GM12801 (cell line): Measurements from ENCODE around the gene CD209.

ENCODE experiments used
- TF ChIP-seq, protein P1 (sequence below): IDR thresholded peaks from one replicate; pipeline ENCODE4 v1.5.1; 2011; ENCODE audit warnings: control low read depth; ENCODE audit not compliant: insufficient read length; ENCODE audit errors: extremely low read depth

The CD209 gene

DNA sequence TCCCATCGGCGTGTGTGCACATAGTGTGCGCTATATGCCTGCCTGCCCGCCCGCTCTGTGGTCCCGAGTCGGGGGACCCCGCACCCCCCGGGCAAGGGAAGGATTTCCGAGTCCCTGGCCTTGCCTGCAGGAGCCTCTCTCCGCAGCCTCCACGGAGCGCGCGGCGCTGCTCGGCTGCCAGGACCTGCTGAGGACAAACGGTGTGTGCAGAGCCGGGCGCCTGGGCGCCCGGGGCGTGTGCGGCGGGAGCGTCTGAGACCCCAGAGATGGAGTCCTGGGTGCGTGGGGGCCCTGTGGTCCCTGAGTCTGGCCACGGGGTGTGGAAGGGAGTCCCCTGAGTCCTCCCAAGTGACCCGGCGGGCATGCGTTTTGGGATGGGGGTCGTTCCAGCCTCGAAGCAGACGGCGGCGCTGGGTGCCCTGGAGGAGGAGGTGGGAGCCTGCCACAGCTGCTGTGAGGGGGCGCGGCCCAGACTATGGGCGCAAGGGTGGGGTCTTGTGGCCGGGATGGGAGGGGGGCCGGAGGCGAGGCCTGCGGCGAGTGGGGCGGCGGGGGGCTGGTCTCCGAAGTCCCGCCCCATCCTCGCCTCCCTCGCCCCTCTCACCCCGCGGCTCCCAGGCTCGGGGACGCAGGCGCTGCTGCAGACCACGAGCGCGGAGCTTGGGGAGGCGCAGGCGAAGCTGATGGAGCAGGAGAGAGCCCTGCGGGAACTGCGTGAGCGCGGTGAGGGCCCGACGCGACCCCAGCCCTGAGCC, 41.0 kb upstream of the CD209 start:
- TF ChIP-seq, protein P1, sequence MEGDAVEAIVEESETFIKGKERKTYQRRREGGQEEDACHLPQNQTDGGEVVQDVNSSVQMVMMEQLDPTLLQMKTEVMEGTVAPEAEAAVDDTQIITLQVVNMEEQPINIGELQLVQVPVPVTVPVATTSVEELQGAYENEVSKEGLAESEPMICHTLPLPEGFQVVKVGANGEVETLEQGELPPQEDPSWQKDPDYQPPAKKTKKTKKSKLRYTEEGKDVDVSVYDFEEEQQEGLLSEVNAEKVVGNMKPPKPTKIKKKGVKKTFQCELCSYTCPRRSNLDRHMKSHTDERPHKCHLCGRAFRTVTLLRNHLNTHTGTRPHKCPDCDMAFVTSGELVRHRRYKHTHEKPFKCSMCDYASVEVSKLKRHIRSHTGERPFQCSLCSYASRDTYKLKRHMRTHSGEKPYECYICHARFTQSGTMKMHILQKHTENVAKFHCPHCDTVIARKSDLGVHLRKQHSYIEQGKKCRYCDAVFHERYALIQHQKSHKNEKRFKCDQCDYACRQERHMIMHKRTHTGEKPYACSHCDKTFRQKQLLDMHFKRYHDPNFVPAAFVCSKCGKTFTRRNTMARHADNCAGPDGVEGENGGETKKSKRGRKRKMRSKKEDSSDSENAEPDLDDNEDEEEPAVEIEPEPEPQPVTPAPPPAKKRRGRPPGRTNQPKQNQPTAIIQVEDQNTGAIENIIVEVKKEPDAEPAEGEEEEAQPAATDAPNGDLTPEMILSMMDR, result no peak

DNA sequence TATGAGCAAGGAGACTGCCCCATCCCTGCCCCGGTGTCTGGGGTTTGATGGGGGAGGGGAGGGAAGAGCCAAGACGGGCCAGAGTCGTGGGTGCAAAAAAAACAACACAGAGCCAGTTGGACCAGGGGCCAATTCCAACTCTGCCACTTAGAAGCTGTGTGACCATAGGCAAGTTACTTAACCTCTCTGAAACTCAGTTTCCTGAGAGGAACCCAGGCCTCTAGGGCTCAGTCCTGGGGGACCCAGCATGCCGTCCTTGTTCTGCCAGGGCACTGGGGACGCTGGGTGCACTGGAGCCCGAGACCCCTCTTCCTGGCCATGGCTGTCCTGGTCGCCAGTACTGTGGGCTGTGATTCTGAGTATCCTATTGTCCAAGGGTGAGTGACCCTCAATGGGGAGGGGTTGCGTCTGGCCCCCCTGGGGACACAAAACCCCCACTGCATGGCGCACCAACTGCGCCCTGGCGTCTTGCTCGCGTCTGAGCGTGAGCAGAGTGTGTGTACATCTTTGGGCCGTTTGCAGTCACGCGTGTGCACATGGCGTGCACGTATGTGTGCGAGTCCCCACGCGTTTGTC, 40.4 kb upstream of the CD209 start:
- TF ChIP-seq, protein P1, result no peak

DNA sequence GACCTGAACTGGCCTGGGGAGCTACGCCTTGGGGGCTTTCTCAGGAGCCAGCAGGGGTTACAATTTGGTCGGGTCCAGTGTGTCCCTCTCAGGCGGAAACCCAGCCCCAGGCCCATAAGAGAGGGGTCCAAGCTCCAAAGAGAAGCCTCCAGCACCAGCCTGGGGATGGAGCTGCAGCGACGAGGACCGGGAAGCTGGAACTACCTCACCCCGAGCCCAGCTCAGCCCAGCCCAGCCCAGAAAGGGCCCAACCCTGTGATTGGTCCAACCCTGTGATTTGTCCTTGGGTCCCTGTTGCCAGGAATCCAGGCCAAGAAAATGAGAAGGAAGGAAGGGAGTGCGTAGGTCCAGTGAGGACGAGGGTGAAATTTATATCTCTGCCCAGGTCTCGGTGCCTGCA, 39.8 kb upstream of the CD209 start:
- TF ChIP-seq, protein P1, result no peak

DNA sequence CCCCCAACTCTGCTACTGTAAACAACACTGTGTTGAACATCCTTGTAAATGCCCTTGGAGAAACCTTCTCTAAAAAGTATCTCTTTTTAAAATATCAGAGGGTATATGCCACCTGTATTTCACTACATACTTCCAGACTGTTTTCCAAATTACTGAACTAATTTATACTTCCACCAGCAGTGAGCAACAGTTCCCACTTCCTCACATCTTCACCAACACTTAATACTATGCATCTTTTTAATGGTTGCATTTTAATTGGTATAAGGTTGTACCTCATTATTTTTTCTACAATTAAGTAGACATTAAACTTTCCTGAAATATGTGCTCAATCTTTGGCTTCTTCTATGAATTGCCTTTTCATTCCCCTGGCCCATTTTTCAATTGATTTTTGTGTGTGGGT, 37.5 kb upstream of the CD209 start:
- TF ChIP-seq, protein P1, result no peak

DNA sequence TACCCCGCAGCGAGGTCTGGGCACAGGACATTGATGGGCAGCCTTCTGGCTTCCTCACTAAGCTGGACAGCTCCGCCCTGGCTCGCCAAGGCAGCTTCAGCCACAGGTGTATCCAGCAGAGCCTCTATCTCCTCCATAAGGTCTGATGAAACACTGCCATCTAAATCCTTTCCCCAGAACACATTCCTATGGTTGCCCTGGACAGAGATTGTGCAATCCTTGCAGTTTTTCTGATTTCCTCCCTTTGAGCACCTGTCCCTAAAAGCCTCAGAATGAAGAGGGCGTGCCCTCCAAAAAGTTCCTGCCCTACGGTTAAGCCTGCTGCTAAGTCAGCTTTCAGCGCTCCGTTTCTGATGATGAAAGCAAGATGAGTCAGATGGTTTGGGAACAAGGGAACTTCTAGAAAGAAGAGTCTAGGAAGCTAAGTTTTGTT, 36.7 kb upstream of the CD209 start:
- TF ChIP-seq, protein P1, result no peak

DNA sequence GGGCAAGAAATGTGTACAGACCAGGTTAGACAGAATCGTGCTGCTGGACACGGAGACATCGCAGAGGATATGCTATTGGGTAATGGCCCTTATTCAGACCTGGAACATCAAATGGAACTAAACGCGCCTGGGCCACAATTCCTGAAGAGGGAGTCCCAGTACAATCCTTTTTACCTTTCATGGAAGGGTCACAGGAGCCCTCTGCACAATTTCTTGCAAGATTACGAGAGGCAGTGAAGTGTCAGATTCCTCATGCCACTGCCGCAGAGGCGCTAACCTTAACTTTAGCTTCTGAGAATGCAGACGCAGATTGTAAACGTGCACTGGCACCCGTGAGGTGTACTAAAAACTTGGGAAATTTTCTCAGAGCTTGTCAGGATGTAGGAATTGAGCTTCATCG, 33.8 kb upstream of the CD209 start:
- TF ChIP-seq, protein P1, result no peak

DNA sequence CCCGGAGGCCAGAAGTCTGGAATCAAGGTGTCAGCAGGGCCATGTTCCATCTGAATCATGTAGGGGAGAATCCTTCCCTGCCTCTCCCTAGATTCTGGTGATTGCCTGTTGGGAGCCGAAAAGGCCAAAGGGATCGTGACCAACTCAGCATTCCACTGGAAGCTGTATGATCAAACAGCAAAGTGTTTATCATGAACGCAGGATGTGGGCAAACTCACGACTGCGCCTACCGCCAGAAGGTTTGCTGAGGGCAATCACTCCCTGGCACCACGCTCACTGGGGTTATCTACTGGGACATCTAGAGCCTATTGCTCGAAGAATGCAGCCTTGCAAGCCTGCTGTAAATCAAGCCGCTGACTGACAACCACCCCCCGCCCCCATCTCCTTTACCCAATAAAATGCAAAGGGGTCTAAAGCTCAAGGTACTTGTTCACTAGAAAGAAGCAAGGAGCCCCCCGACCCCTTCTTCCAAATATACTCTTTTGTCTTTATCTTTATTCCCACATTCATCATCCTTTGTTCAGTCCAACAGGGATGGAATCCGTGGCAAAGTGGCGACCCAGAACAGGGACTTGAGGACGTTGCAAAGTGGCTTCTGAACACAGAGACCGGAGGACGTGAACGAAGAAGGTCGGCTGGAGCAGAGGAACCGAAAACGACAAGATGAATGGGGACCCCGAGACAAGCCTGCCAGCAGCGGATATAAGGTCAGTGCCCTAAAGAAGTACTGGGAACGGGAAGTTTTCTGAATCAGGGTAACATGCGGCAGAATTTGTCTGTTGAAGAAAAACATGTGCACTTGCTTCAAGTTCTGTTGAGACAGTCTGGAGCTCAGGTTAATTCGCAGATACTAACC, 32.5 kb upstream of the CD209 start:
- TF ChIP-seq, protein P1, result no peak
